ENCODE measurements around the gene RHBDL2. TPM values are rescaled to one million over a fixed set of nuclear protein-coding genes. Genes with fewer than 3 reads are reported as not detected.

Gene RHBDL2
- total RNA-seq, 4 donors from 2014 or later: 17.0 to 30.6 (median 22.2) TPM

DNA sequence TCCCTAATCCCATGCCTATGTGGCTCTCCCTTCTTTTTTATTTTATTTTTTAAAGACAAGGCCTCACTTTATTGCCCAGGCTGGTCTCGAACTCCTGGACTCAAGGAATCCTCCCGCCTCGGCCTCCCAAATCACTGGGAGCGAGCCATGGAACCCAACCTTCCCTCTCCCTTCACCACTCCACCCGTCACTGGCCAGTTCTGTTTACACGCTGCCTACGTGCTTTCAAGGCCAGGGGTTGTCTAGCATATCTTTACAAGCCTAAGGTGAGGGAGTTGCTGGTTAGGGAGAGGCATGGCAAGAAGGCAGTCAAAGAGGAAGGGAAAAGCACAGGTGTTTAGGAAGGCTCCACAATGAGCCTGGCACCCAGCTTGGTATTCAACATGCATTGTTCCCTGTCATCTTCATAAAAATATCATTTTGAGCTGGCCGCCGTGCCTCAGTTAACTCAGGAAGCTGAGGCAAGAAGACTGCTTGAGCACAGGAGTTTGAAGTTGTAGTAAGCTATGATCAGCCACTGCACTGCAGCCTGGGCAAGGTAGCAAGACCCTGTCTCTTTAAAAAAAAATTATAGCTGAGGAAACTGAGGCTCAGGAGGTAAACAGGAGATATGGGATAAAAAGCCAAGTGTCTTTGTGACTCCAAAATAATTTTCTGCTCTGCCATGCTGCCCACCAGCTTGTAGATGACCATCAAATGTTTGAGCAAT is 1.1 kb downstream of the RHBDL2 start:
- intact Hi-C loops (cut with DNase I; ENCODE audit: low total_unique reads): no loop called here
- 67 to 81% methylated on average over 9 of the region's 9 CpGs for WGBS, 2 donors
- no peak for DNase-seq (ENCODE audit: low spot score in 2 of 2)
- no peak overlapping the region for H3K4me3 ChIP-seq (ENCODE audit: low read depth, poor library complexity, severe bottlenecking)
- TF ChIP-seq, protein P1, sequence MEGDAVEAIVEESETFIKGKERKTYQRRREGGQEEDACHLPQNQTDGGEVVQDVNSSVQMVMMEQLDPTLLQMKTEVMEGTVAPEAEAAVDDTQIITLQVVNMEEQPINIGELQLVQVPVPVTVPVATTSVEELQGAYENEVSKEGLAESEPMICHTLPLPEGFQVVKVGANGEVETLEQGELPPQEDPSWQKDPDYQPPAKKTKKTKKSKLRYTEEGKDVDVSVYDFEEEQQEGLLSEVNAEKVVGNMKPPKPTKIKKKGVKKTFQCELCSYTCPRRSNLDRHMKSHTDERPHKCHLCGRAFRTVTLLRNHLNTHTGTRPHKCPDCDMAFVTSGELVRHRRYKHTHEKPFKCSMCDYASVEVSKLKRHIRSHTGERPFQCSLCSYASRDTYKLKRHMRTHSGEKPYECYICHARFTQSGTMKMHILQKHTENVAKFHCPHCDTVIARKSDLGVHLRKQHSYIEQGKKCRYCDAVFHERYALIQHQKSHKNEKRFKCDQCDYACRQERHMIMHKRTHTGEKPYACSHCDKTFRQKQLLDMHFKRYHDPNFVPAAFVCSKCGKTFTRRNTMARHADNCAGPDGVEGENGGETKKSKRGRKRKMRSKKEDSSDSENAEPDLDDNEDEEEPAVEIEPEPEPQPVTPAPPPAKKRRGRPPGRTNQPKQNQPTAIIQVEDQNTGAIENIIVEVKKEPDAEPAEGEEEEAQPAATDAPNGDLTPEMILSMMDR (IDR thresholded peaks at IDR 0.05): no peak
- TF ChIP-seq POLR2A (IDR thresholded peaks at IDR 0.05): no peak

DNA sequence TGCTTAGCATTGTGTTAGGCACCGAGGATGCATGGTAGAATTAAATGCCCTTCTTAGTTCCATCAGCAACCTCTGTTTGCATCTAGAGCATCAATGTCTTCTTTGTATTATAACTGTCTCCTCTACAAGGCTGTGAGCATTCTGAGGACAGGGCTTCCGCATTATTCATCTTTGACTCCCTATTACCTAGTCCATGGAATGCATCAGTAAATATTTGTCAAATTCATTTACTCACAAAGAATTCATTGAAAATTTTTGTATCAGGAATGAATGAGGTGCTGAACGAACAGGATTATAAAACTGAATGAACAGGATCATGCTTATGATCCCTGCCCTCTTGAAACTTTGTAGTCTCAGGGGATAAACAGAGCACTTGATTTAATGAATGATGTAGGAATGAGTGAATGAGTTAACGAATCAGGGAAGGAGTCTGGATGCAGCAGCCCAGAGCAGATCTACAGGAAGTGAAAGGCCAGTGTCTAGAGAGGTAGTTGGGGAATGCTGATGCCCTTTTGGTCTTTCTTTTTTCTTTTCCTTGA is 2.8 kb downstream of the RHBDL2 start:
- TF ChIP-seq POLR2A (IDR thresholded peaks at IDR 0.05): no peak
- TF ChIP-seq, protein P1 (IDR thresholded peaks at IDR 0.05): no peak
- DNase-seq (ENCODE audit: low spot score in 2 of 2): no peak
- WGBS, 2 donors: 64 to 65% methylated on average over 4 of the region's 4 CpGs
- no peak overlapping the region for H3K4me3 ChIP-seq (ENCODE audit: low read depth, poor library complexity, severe bottlenecking)
- intact Hi-C loops (cut with DNase I; ENCODE audit: low total_unique reads): no loop called here

DNA sequence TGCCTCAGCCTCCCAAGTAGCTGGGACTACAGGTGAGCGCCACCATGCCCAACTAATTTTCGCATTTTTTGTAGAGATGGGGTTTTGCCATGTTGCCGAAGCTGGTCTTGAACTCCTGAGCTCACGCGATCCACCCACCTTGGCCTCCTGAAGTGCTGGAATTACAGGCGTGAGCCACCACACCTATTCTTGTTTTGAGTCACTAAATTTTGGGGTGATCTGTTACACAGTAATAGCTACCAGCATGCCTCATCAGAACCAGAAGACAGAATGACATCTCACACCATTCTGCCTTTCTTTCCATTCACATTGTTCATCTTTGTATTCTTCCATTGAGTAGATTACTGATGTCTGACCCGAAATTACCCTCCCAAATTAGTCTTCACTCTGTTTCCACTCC is 9.1 kb downstream of the RHBDL2 start:
- WGBS, 2 donors: 92 to 98% methylated on average over 7 of the region's 7 CpGs
- intact Hi-C loops (cut with DNase I; ENCODE audit: low total_unique reads): no loop called here
- no peak for DNase-seq (ENCODE audit: low spot score in 2 of 2)
- TF ChIP-seq POLR2A (IDR thresholded peaks at IDR 0.05): no peak
- TF ChIP-seq, protein P1 (IDR thresholded peaks at IDR 0.05): no peak
- no peak overlapping the region for H3K4me3 ChIP-seq (ENCODE audit: low read depth, poor library complexity, severe bottlenecking)

DNA sequence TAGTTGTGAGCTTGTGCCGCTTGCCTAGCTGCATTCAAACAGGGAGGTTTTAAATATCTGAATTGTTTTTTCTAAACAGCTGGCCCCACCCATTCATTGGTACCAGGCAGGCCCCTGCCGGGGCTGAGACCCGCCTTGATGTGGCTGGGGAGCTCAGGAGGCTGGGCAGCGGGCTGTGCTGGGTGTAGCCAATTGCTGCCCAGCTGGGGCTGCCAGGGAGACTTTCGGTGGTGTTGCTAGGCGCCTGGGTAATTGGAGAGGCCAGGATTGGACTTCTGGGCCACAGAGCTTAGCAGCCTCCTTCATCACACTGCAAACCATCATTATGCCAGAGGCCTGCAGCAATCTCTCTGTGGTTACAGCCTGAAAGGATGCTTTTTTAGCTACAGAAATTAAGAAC is 12.2 kb downstream of the RHBDL2 start:
- no peak for DNase-seq (ENCODE audit: low spot score in 2 of 2)
- intact Hi-C loops (cut with DNase I; ENCODE audit: low total_unique reads): no loop called here
- 57 to 77% methylated on average over 6 of the region's 6 CpGs for WGBS, 2 donors
- no peak overlapping the region for H3K4me3 ChIP-seq (ENCODE audit: low read depth, poor library complexity, severe bottlenecking)
- TF ChIP-seq, protein P1 (IDR thresholded peaks at IDR 0.05): no peak
- TF ChIP-seq POLR2A (IDR thresholded peaks at IDR 0.05): no peak

DNA sequence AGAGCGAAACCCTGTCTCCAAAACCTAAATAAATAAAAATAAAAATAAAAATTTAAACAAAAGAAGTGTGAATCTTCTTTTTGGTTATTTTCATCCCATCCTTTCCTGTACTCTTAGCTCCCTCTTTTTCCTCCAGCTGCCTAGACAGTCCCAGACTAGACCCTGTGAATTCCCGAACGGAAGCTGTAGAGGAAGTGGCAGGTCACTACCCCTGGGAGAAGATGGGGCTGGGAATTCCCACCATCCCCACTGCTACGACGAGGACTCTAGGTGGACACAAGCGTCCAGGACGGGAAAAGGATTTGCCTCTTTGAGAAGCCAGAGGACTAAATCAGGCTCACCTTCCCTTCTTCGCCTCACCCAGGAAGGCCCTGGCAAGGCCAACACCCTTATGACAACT is 12.6 kb downstream of the RHBDL2 start:
- 82 to 83% methylated on average over 8 of the region's 8 CpGs for WGBS, 2 donors
- no peak overlapping the region for H3K4me3 ChIP-seq (ENCODE audit: low read depth, poor library complexity, severe bottlenecking)
- intact Hi-C loops (cut with DNase I; ENCODE audit: low total_unique reads): no loop called here
- TF ChIP-seq POLR2A (IDR thresholded peaks at IDR 0.05): no peak
- TF ChIP-seq, protein P1 (IDR thresholded peaks at IDR 0.05): no peak
- no peak for DNase-seq (ENCODE audit: low spot score in 2 of 2)

Measured in lower leg skin (tissue), 4 donors.